Measurements from ENCODE around the gene LTB. TPM values are rescaled to one million over a fixed set of nuclear protein-coding genes. Genes with fewer than 3 reads are reported as not detected.

LTB gene
- total RNA-seq, 1 donor from 2014 or later = 5.4 TPM

- intact Hi-C loops (cut with DNase I) = no loop called here
- H3K27me3 ChIP-seq = no peaks in the 10 kb centered on the region
- no peak for DNase-seq (ENCODE audit: extremely low spot score in 2 of 2)
- peaks cover 15% of the 10 kb centered on the region for H3K4me1 ChIP-seq
- no peak overlapping the region for H3K27ac ChIP-seq
- no peak for TF ChIP-seq CTCF (IDR thresholded peaks at IDR 0.05)
- TF ChIP-seq POLR2AphosphoS5 (IDR thresholded peaks at IDR 0.05; ENCODE audit: insufficient read depth in 1 of 2, low read depth in 1 of 2) = no peak
- H3K9me3 ChIP-seq = no peaks in the 10 kb centered on the region
- H3K36me3 ChIP-seq = no peaks in the 10 kb centered on the region
- H3K4me3 ChIP-seq = no peak overlapping the region
These were observed 5.2 kb downstream of the LTB start for GRCh38 chr6:31576897-31577578.

DNA sequence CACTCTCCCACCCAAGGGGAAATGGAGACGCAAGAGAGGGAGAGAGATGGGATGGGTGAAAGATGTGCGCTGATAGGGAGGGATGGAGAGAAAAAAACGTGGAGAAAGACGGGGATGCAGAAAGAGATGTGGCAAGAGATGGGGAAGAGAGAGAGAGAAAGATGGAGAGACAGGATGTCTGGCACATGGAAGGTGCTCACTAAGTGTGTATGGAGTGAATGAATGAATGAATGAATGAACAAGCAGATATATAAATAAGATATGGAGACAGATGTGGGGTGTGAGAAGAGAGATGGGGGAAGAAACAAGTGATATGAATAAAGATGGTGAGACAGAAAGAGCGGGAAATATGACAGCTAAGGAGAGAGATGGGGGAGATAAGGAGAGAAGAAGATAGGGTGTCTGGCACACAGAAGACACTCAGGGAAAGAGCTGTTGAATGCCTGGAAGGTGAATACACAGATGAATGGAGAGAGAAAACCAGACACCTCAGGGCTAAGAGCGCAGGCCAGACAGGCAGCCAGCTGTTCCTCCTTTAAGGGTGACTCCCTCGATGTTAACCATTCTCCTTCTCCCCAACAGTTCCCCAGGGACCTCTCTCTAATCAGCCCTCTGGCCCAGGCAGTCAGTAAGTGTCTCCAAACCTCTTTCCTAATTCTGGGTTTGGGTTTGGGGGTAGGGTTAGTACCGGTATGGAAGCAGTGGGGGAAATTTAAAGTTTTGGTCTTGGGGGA lies 6.1 kb downstream of the LTB start:
- DNase-seq (ENCODE audit: extremely low spot score in 2 of 2) = no peak
- H3K27me3 ChIP-seq = no peaks in the 10 kb centered on the region
- TF ChIP-seq CTCF (IDR thresholded peaks at IDR 0.05) (no peak), POLR2AphosphoS5 (IDR thresholded peaks at IDR 0.05; ENCODE audit: insufficient read depth in 1 of 2, low read depth in 1 of 2) (no peak), POLR2A (IDR thresholded peaks at IDR 0.05) (no peak)
- H3K9me3 ChIP-seq = no peaks in the 10 kb centered on the region
- intact Hi-C loops (cut with DNase I) = no loop called here
- H3K4me3 ChIP-seq = peak overlapping the region; percentile 28 to 33
- H3K4me1 ChIP-seq = peaks cover 5% of the 10 kb centered on the region
- no peaks in the 10 kb centered on the region for H3K36me3 ChIP-seq
- H3K27ac ChIP-seq = peak overlapping the region; percentile 9

DNA sequence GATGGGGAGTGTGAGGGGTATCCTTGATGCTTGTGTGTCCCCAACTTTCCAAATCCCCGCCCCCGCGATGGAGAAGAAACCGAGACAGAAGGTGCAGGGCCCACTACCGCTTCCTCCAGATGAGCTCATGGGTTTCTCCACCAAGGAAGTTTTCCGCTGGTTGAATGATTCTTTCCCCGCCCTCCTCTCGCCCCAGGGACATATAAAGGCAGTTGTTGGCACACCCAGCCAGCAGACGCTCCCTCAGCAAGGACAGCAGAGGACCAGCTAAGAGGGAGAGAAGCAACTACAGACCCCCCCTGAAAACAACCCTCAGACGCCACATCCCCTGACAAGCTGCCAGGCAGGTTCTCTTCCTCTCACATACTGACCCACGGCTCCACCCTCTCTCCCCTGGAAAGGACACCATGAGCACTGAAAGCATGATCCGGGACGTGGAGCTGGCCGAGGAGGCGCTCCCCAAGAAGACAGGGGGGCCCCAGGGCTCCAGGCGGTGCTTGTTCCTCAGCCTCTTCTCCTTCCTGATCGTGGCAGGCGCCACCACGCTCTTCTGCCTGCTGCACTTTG lies 6.8 kb downstream of the LTB start, which contains the start of gene TNF:
Gene TNF, plus strand, starts transcription at position 231 of the 567 bp plus-strand sequence. Its CDS starts 177 bp downstream, at position 408.
- TF ChIP-seq POLR2AphosphoS5 (IDR thresholded peaks at IDR 0.05; ENCODE audit: insufficient read depth in 1 of 2, low read depth in 1 of 2) (peak in 1 of 2 donors; percentile 56), POLR2A (IDR thresholded peaks at IDR 0.05) (peak in 1 of 2 donors; percentile 16), CTCF (IDR thresholded peaks at IDR 0.05) (no peak)
- Histone ChIP-seq H3K9me3 (no peaks in the 10 kb centered on the region), H3K36me3 (no peaks in the 10 kb centered on the region), H3K4me1 (peaks cover 2% of the 10 kb centered on the region), H3K4me3 (peak within 1 kb of the TSS; percentile 28 to 33), H3K27me3 (no peaks in the 10 kb centered on the region), H3K27ac (peak within 1 kb of the TSS; percentile 9)
- intact Hi-C loops (cut with DNase I) = no loop called here
- DNase-seq (ENCODE audit: extremely low spot score in 2 of 2) = no peak

GRCh38 chr6:31574106-31575061 lies 7.8 kb downstream of the LTB start:
- H3K4me3 ChIP-seq = no peak overlapping the region
- TF ChIP-seq POLR2AphosphoS5 (IDR thresholded peaks at IDR 0.05; ENCODE audit: insufficient read depth in 1 of 2, low read depth in 1 of 2) (no peak), CTCF (IDR thresholded peaks at IDR 0.05) (no peak), POLR2A (IDR thresholded peaks at IDR 0.05) (no peak)
- intact Hi-C loops (cut with DNase I) = no loop called here

More at GRCh38 chr6:31574106-31575061, 7.8 kb downstream of the LTB start:
- H3K27me3 ChIP-seq = no peaks in the 10 kb centered on the region
- H3K9me3 ChIP-seq = no peaks in the 10 kb centered on the region
- no peaks in the 10 kb centered on the region for H3K36me3 ChIP-seq
- H3K4me1 ChIP-seq = no peaks in the 10 kb centered on the region
- no peak overlapping the region for H3K27ac ChIP-seq
- no peak for DNase-seq (ENCODE audit: extremely low spot score in 2 of 2)

Data from vagina (tissue), 2 donors.